ENCODE results near the gene UNC5A. TPM values are rescaled to one million over a fixed set of nuclear protein-coding genes. Genes with fewer than 3 reads are reported as not detected.
A peak's percentile ranks its signal among the peaks of the same experiment; 100 is the strongest.

UNC5A gene
- total RNA-seq, 2 experiments from 2014 or later, result not detected

DNA sequence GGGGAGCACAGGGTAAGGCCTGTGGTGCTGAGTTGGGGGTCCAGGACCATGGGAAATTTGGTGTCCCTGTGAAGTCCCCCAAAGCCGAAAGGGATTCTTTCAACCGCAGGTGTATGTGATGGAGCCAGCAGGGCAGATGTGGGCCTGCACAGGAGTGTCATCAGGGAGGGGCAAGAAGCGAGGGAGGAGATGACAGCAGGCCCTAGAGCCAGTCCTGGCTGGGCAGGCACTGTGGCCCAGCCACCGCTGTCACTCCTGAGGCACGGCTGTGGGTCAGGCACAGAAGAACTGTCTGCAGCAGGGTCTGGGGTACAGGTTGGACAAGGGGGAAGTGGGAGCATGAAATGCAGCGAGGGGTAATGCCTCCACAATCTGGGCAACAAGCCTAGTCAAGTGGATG, 83.9 kb downstream of the UNC5A start:
- Histone ChIP-seq H3K27me3 (ENCODE audit: control insufficient read depth in 1 of 2, insufficient read depth in 2 of 2, low read length in 2 of 2) (no peaks in the 10 kb centered on the region), H3K27ac (ENCODE audit: low read depth in 1 of 2, low read length in 2 of 2) (no peak overlapping the region), H3K4me1 (ENCODE audit: insufficient read depth, low read length) (peaks cover 8% of the 10 kb centered on the region), H3K9me3 (ENCODE audit: control insufficient read depth in 1 of 2, insufficient read depth in 1 of 2, low read length in 2 of 2) (peaks cover 0 to 5% of the 10 kb centered on the region in 2 experiments), H3K4me3 (ENCODE audit: low read length) (no peak overlapping the region), H3K36me3 (ENCODE audit: insufficient read depth, low read length) (no peaks in the 10 kb centered on the region)
- Mint-ChIP-seq H3K27me3 (no peaks in the 10 kb centered on the region), H3K4me1 (ENCODE audit: low read depth) (peaks cover 4% of the 10 kb centered on the region), H3K36me3 (ENCODE audit: low read depth) (no peaks in the 10 kb centered on the region), H3K27ac (no peak overlapping the region), H3K4me3 (no peak overlapping the region), H3K9me3 (no peaks in the 10 kb centered on the region)
- ChIA-PET CTCF (no interaction called here), POLR2A (no interaction called here)
- ATAC-seq (ENCODE audit: poor library complexity) (no peak), DNase-seq (no peak)
- TF ChIP-seq, protein P1, sequence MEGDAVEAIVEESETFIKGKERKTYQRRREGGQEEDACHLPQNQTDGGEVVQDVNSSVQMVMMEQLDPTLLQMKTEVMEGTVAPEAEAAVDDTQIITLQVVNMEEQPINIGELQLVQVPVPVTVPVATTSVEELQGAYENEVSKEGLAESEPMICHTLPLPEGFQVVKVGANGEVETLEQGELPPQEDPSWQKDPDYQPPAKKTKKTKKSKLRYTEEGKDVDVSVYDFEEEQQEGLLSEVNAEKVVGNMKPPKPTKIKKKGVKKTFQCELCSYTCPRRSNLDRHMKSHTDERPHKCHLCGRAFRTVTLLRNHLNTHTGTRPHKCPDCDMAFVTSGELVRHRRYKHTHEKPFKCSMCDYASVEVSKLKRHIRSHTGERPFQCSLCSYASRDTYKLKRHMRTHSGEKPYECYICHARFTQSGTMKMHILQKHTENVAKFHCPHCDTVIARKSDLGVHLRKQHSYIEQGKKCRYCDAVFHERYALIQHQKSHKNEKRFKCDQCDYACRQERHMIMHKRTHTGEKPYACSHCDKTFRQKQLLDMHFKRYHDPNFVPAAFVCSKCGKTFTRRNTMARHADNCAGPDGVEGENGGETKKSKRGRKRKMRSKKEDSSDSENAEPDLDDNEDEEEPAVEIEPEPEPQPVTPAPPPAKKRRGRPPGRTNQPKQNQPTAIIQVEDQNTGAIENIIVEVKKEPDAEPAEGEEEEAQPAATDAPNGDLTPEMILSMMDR (IDR thresholded peaks at IDR 0.05), result no peak
- intact Hi-C loops (cut with DNase I, micrococcal nuclease), result no loop called here

DNA sequence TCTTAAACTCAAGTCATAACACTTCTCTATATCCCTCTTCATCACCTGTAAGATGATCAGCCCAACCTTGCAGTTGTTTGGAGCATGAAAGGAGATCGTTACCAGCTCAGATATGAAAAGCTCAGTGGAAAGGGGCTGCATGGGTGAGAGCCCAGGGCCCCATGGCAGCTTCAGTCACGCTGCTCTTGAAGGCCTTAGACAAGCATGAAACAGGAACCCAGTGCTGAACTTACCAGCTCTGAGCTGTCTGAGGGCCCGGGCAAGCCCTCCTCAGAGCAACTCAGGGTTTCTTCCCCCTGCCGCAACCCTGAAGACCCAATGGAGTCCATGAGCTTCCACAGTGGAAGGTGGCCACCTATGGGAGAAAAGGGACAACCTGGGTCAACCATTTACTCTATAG, 85.5 kb downstream of the UNC5A start:
- no peaks in the 10 kb centered on the region for H3K9me3 Mint-ChIP-seq
- Histone ChIP-seq H3K9me3 (ENCODE audit: control insufficient read depth in 1 of 2, insufficient read depth in 1 of 2, low read length in 2 of 2) (peaks cover 0 to 3% of the 10 kb centered on the region in 2 experiments), H3K27me3 (ENCODE audit: control insufficient read depth in 1 of 2, insufficient read depth in 2 of 2, low read length in 2 of 2) (no peaks in the 10 kb centered on the region), H3K27ac (ENCODE audit: low read depth in 1 of 2, low read length in 2 of 2) (no peak overlapping the region), H3K4me3 (ENCODE audit: low read length) (no peak overlapping the region), H3K36me3 (ENCODE audit: insufficient read depth, low read length) (no peaks in the 10 kb centered on the region), H3K4me1 (ENCODE audit: insufficient read depth, low read length) (peaks cover 20% of the 10 kb centered on the region)
- no peaks in the 10 kb centered on the region for H3K27me3 Mint-ChIP-seq
- DNase-seq, result no peak
- no peak for ATAC-seq (ENCODE audit: poor library complexity)
- CTCF ChIA-PET, result no interaction called here
- POLR2A ChIA-PET, result no interaction called here
- H3K27ac Mint-ChIP-seq, result no peak overlapping the region
- TF ChIP-seq, protein P1 (IDR thresholded peaks at IDR 0.05), result no peak
- no peak overlapping the region for H3K4me3 Mint-ChIP-seq
- peaks cover 11% of the 10 kb centered on the region for H3K4me1 Mint-ChIP-seq (ENCODE audit: low read depth)
- H3K36me3 Mint-ChIP-seq (ENCODE audit: low read depth), result no peaks in the 10 kb centered on the region
- intact Hi-C loops (cut with DNase I, micrococcal nuclease), result no loop called here

DNA sequence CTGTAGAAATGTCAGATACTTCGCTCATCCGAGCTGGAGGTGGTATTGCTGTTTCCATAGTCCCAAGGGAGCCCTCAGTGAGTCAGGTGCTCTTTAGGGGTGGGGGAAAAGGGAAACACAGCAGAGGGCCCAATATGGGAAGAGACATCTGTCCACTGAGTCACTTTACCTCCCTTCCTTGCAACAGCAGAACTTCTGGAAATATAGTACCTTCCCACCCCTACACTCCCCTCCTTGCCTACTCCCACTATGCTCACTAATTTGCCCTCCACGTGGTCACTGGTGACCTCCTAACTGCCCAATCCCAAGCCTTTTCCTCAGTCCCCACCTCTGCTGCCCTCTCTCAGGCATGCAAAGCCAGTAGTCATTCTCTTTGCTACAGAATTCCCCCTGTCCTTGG, 86.9 kb downstream of the UNC5A start:
- CTCF ChIA-PET, result no interaction called here
- Histone ChIP-seq H3K4me3 (ENCODE audit: low read length) (no peak overlapping the region), H3K27me3 (ENCODE audit: control insufficient read depth in 1 of 2, insufficient read depth in 2 of 2, low read length in 2 of 2) (no peaks in the 10 kb centered on the region), H3K36me3 (ENCODE audit: insufficient read depth, low read length) (no peaks in the 10 kb centered on the region), H3K4me1 (ENCODE audit: insufficient read depth, low read length) (peaks cover 20% of the 10 kb centered on the region), H3K9me3 (ENCODE audit: control insufficient read depth in 1 of 2, insufficient read depth in 1 of 2, low read length in 2 of 2) (no peaks in the 10 kb centered on the region), H3K27ac (ENCODE audit: low read depth in 1 of 2, low read length in 2 of 2) (no peak overlapping the region)
- peaks cover 3% of the 10 kb centered on the region for H3K36me3 Mint-ChIP-seq (ENCODE audit: low read depth)
- no peaks in the 10 kb centered on the region for H3K9me3 Mint-ChIP-seq
- peaks cover 11% of the 10 kb centered on the region for H3K4me1 Mint-ChIP-seq (ENCODE audit: low read depth)
- DNase-seq, result peak in 1 of 14 experiments; percentile 23
- H3K27me3 Mint-ChIP-seq, result no peaks in the 10 kb centered on the region
- ATAC-seq (ENCODE audit: poor library complexity), result no peak
- TF ChIP-seq, protein P1 (IDR thresholded peaks at IDR 0.05), result no peak
- H3K4me3 Mint-ChIP-seq, result no peak overlapping the region
- POLR2A ChIA-PET, result no interaction called here
- H3K27ac Mint-ChIP-seq, result no peak overlapping the region
- intact Hi-C loops (cut with DNase I, micrococcal nuclease), result no loop called here

Measured in CD4-positive, alpha-beta T cell (primary cell).